WERI-Rb-1 (cell line): ENCODE results near the gene C1orf122.
A peak's percentile ranks its signal among the peaks of the same experiment; 100 is the strongest.

Source experiments
- DNase-seq: peaks from one replicate; pipeline ENCODE4 v3.0.0-alpha.2; 2020
- H3K27ac ChIP-seq: fragments of 250-450 bp; sonication (Bioruptor Pico); 2 replicates; pipeline ENCODE4 v1.5.1; 2020; ENCODE audit warnings: mild to moderate bottlenecking, moderate library complexity
- H3K27me3 ChIP-seq: fragments of 250-450 bp; sonication (Bioruptor Pico); 2 replicates; pipeline ENCODE4 v1.5.1; 2021; ENCODE audit warnings: mild to moderate bottlenecking, low read depth, moderate library complexity; ENCODE audit not compliant: insufficient read depth, severe bottlenecking
- H3K36me3 ChIP-seq: fragments of 250-450 bp; sonication (Bioruptor Pico); 2 replicates; pipeline ENCODE4 v1.5.1; 2020; ENCODE audit warnings: mild to moderate bottlenecking, moderate library complexity
- H3K4me3 ChIP-seq: 2 replicates; pipeline ENCODE4 v1.5.1; 2011; ENCODE audit warnings: low read depth, mild to moderate bottlenecking, control low read depth, low read length
- H3K9me3 ChIP-seq: fragments of 250-450 bp; sonication (Bioruptor Pico); 2 replicates; pipeline ENCODE4 v1.5.1; 2021; ENCODE audit warnings: mild to moderate bottlenecking, moderate library complexity; ENCODE audit not compliant: severe bottlenecking
- CTCF ChIP-seq: IDR thresholded peaks from 2 replicates; pipeline ENCODE4 v1.5.1; 2011; ENCODE audit warnings: low read depth, mild to moderate bottlenecking, control low read depth, inconsistent platforms, low read length

C1orf122 gene

GRCh38 chr1:37795340-37796125, 12.1 kb upstream of the C1orf122 start:
- Histone ChIP-seq H3K9me3 (no peaks in the 10 kb centered on the region), H3K27ac (no peak overlapping the region), H3K4me3 (peak overlapping the region; percentile 70), H3K27me3 (no peaks in the 10 kb centered on the region), H3K36me3 (peaks cover 51% of the 10 kb centered on the region)
- no peak for DNase-seq
- TF ChIP-seq CTCF, result no peak

- no peak for TF ChIP-seq CTCF
- DNase-seq, result no peak
- Histone ChIP-seq H3K4me3 (no peak overlapping the region), H3K27me3 (no peaks in the 10 kb centered on the region), H3K9me3 (no peaks in the 10 kb centered on the region), H3K27ac (no peak overlapping the region), H3K36me3 (peaks cover 73% of the 10 kb centered on the region)
These were observed 9.7 kb upstream of the C1orf122 start for GRCh38 chr1:37797750-37798345.

- Histone ChIP-seq H3K27ac (peak overlapping the region; percentile 13; the same call in 1 of the 2 replicates), H3K9me3 (no peaks in the 10 kb centered on the region), H3K27me3 (no peaks in the 10 kb centered on the region), H3K4me3 (no peak overlapping the region), H3K36me3 (peaks cover 95% of the 10 kb centered on the region)
- DNase-seq, result no peak
- TF ChIP-seq CTCF, result no peak
These were observed 5.2 kb upstream of the C1orf122 start for GRCh38 chr1:37802439-37802838.

- Histone ChIP-seq H3K27ac (peak overlapping the region; percentile 75), H3K4me3 (peak overlapping the region; percentile 69), H3K27me3 (no peaks in the 10 kb centered on the region), H3K9me3 (no peaks in the 10 kb centered on the region), H3K36me3 (peaks cover 58% of the 10 kb centered on the region)
- TF ChIP-seq CTCF, result no peak
- no peak for DNase-seq
These were observed 403 bp upstream of the C1orf122 start for GRCh38 chr1:37807220-37807554.

GRCh38 chr1:37808369-37809319, 1.1 kb downstream of the C1orf122 start:
- H3K27ac ChIP-seq, result peak overlapping the region; percentile 75

More at GRCh38 chr1:37808369-37809319, 1.1 kb downstream of the C1orf122 start:
- TF ChIP-seq CTCF, result peak; percentile 6; the same call in 1 of the 2 replicates
- H3K36me3 ChIP-seq, result peaks cover 45% of the 10 kb centered on the region
- H3K4me3 ChIP-seq, result peak overlapping the region; percentile 69
- DNase-seq, result peak; percentile 83
- no peaks in the 10 kb centered on the region for H3K27me3 ChIP-seq
- H3K9me3 ChIP-seq, result no peaks in the 10 kb centered on the region
